GM18873 (cell line): Measurements from ENCODE around the gene SLC12A9.

ENCODE experiments used
- ATAC-seq: cut with Tn5 transposase; IDR thresholded peaks from one replicate; pipeline ENCODE4 v1.9.1; 2021; ENCODE audit warnings: mild to moderate bottlenecking, moderate library complexity, moderate number of reproducible peaks; ENCODE audit not compliant: unreplicated experiment, low FRiP score

Gene SLC12A9

GRCh38 chr7:100880645-100881044 lies 28.1 kb downstream of the SLC12A9 start:
- no peak for ATAC-seq

- no peak for ATAC-seq
Observed at GRCh38 chr7:100881136-100881535, 28.6 kb downstream of the SLC12A9 start.

GRCh38 chr7:100882201-100882600 lies 29.7 kb downstream of the SLC12A9 start:
- ATAC-seq, result no peak

- ATAC-seq, result no peak
Observed at GRCh38 chr7:100882785-100883526, 30.4 kb downstream of the SLC12A9 start.

- ATAC-seq, result no peak
Observed at GRCh38 chr7:100884736-100885439, 32.4 kb downstream of the SLC12A9 start.

GRCh38 chr7:100885440-100886141 lies 33.1 kb downstream of the SLC12A9 start:
- no peak for ATAC-seq

GRCh38 chr7:100886142-100886935 lies 33.8 kb downstream of the SLC12A9 start:
- ATAC-seq, result no peak

GRCh38 chr7:100886936-100887515 lies 34.5 kb downstream of the SLC12A9 start:
- ATAC-seq, result no peak

GRCh38 chr7:100887516-100888290 lies 35.2 kb downstream of the SLC12A9 start:
- no peak for ATAC-seq

- ATAC-seq, result no peak
Observed at GRCh38 chr7:100888291-100888987, 35.9 kb downstream of the SLC12A9 start.

GRCh38 chr7:100888988-100889750 lies 36.7 kb downstream of the SLC12A9 start, which contains the start of gene UFSP1:
Gene UFSP1 (minus strand): TSS chr7:100889715. CDS start chr7:100889271, 444 bp downstream.
- ATAC-seq, result peak; percentile 10

GRCh38 chr7:100890653-100891567 lies 38.4 kb downstream of the SLC12A9 start:
- ATAC-seq, result no peak

- ATAC-seq, result no peak
Observed at GRCh38 chr7:100891568-100892247, 39.2 kb downstream of the SLC12A9 start.

- no peak for ATAC-seq
Observed at GRCh38 chr7:100892364-100893317, 40.1 kb downstream of the SLC12A9 start.

- ATAC-seq, result no peak
Observed at GRCh38 chr7:100893318-100893895, 40.9 kb downstream of the SLC12A9 start.
